ENCODE data around the gene WDR86. TPM values are rescaled to one million over a fixed set of nuclear protein-coding genes. Genes with fewer than 3 reads are reported as not detected.

Gene WDR86
- total RNA-seq, 2 donors from 2014 or later: 8.5 TPM; not detected in 1

- no peak for DNase-seq (ENCODE audit: low spot score)
- no peaks in the 10 kb centered on the region for H3K27me3 ChIP-seq (replicated peaks; ENCODE audit: insufficient read depth)
- TF ChIP-seq, protein P1, sequence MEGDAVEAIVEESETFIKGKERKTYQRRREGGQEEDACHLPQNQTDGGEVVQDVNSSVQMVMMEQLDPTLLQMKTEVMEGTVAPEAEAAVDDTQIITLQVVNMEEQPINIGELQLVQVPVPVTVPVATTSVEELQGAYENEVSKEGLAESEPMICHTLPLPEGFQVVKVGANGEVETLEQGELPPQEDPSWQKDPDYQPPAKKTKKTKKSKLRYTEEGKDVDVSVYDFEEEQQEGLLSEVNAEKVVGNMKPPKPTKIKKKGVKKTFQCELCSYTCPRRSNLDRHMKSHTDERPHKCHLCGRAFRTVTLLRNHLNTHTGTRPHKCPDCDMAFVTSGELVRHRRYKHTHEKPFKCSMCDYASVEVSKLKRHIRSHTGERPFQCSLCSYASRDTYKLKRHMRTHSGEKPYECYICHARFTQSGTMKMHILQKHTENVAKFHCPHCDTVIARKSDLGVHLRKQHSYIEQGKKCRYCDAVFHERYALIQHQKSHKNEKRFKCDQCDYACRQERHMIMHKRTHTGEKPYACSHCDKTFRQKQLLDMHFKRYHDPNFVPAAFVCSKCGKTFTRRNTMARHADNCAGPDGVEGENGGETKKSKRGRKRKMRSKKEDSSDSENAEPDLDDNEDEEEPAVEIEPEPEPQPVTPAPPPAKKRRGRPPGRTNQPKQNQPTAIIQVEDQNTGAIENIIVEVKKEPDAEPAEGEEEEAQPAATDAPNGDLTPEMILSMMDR (IDR thresholded peaks at IDR 0.05): no peak
- no peak overlapping the region for H3K4me3 ChIP-seq
- H3K9me3 ChIP-seq: no peaks in the 10 kb centered on the region
- H3K36me3 ChIP-seq: no peaks in the 10 kb centered on the region
- peaks cover 18 to 27% of the 10 kb centered on the region in 2 donors for H3K4me1 ChIP-seq (ENCODE audit: control insufficient read depth in 1 of 2, low read depth in 2 of 2)
- H3K27ac ChIP-seq: no peak overlapping the region
- no peak for ATAC-seq (ENCODE audit: insufficient number of reproducible peaks, low FRiP score, low read depth)
Observed at GRCh38 chr7:151400626-151401315, 9.1 kb downstream of the WDR86 start.

- Histone ChIP-seq H3K36me3 (no peaks in the 10 kb centered on the region), H3K27me3 (replicated peaks; ENCODE audit: insufficient read depth) (no peaks in the 10 kb centered on the region), H3K27ac (no peak overlapping the region), H3K9me3 (no peaks in the 10 kb centered on the region), H3K4me3 (no peak overlapping the region), H3K4me1 (ENCODE audit: control insufficient read depth in 1 of 2, low read depth in 2 of 2) (peaks cover 18 to 21% of the 10 kb centered on the region in 2 donors)
- TF ChIP-seq, protein P1 (IDR thresholded peaks at IDR 0.05): no peak
- DNase-seq (ENCODE audit: low spot score) (no peak), ATAC-seq (ENCODE audit: insufficient number of reproducible peaks, low FRiP score, low read depth) (no peak)
Observed at GRCh38 chr7:151399906-151400305, 9.9 kb downstream of the WDR86 start.

DNA sequence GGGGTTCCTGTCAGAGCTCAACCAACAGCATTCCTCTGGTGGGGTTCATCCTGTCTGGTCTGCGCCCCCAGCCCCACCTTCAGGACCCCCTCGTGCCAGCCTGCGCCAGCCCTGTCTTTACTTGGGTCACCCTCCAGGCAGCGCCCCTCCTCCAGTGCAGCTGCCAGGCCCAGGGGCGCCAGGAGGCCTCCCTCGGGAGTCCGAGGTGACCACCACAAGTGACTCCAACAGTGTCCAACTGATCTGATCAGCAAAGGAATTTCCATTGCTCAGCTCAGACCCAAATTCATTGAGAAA, 10.6 kb downstream of the WDR86 start:
- Histone ChIP-seq H3K27ac (no peak overlapping the region), H3K9me3 (no peaks in the 10 kb centered on the region), H3K4me1 (ENCODE audit: control insufficient read depth in 1 of 2, low read depth in 2 of 2) (peaks cover 11 to 15% of the 10 kb centered on the region in 2 donors), H3K27me3 (replicated peaks; ENCODE audit: insufficient read depth) (no peaks in the 10 kb centered on the region), H3K4me3 (no peak overlapping the region), H3K36me3 (no peaks in the 10 kb centered on the region)
- DNase-seq (ENCODE audit: low spot score): no peak
- ATAC-seq (ENCODE audit: insufficient number of reproducible peaks, low FRiP score, low read depth): no peak
- TF ChIP-seq, protein P1 (IDR thresholded peaks at IDR 0.05): no peak

GRCh38 chr7:151398446-151399304, 11.2 kb downstream of the WDR86 start:
- TF ChIP-seq, protein P1 (IDR thresholded peaks at IDR 0.05): no peak
- H3K27me3 ChIP-seq (replicated peaks; ENCODE audit: insufficient read depth): no peaks in the 10 kb centered on the region
- H3K9me3 ChIP-seq: no peaks in the 10 kb centered on the region
- no peaks in the 10 kb centered on the region for H3K36me3 ChIP-seq
- peaks cover 5 to 9% of the 10 kb centered on the region in 2 donors for H3K4me1 ChIP-seq (ENCODE audit: control insufficient read depth in 1 of 2, low read depth in 2 of 2)
- no peak overlapping the region for H3K27ac ChIP-seq
- H3K4me3 ChIP-seq: no peak overlapping the region
- DNase-seq (ENCODE audit: low spot score) (no peak), ATAC-seq (ENCODE audit: insufficient number of reproducible peaks, low FRiP score, low read depth) (no peak)

DNA sequence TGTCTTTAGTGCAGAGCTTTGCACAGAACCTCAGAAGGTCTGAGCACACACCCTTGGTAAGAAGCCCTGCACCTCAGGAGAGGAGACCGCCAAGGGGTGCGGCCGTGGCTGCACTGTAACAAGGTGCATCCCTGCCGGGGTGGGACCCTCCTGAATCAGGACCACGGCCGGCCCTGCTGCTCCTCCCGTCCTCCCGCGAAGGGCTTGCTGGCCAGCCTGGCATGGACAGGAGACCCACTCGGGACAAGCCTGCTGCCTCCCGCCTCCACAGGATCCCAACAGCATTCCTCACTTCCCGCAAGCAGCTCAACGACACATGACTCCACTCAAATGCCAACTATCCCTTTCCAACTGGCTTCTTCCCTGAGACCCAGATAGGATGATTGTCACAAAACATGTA, 12.8 kb downstream of the WDR86 start:
- TF ChIP-seq, protein P1 (IDR thresholded peaks at IDR 0.05): no peak
- DNase-seq (ENCODE audit: low spot score) (no peak), ATAC-seq (ENCODE audit: insufficient number of reproducible peaks, low FRiP score, low read depth) (no peak)
- no peaks in the 10 kb centered on the region for H3K36me3 ChIP-seq
- H3K4me1 ChIP-seq (ENCODE audit: control insufficient read depth in 1 of 2, low read depth in 2 of 2): no peaks in the 10 kb centered on the region
- H3K4me3 ChIP-seq: no peak overlapping the region
- no peaks in the 10 kb centered on the region for H3K27me3 ChIP-seq (replicated peaks; ENCODE audit: insufficient read depth)
- H3K9me3 ChIP-seq: no peaks in the 10 kb centered on the region
- no peak overlapping the region for H3K27ac ChIP-seq
